ENCODE data around the gene DDX41. TPM values are rescaled to one million over a fixed set of nuclear protein-coding genes. Genes with fewer than 3 reads are reported as not detected.

DDX41 gene
- total RNA-seq, 1 experiment from 2014 or later: 133 TPM

DNA sequence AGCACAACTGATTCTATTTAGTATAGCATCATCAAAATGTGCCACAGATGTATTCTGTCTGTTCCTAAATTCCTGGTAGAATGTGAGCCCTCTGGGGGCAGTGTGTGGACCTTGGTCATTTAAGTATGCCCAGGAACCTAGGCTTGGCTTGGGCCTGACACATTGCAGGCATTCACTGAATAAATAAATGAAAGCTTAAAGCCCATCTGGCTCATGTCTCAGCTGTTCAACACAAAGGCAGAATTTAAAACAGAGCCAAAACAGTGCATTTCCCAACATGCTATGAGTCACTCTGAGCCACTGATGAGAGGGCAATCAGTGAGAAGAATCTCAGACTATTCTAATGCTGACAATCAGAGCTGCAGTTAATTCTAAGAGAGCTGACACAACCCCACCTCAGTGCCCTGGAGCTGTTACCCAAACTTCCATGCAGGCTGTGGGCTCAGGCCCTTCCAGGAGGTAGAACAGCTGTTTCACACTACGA lies 29.5 kb upstream of the DDX41 start:
- Histone ChIP-seq H4K91ac (ENCODE audit: insufficient read length, low read depth, low read length) (no peak overlapping the region), H2BK5ac (ENCODE audit: insufficient read length, low read length) (no peak overlapping the region), H3K4me2 (ENCODE audit: insufficient read depth, insufficient read length, low read length) (no peak overlapping the region), H4K20me1 (ENCODE audit: control insufficient read depth, insufficient read depth, insufficient read length) (no peaks in the 10 kb centered on the region), H3K27ac (ENCODE audit: insufficient read length, low read depth, low read length) (no peak overlapping the region), H2BK120ac (ENCODE audit: low read depth, low read length, poor library complexity, severe bottlenecking) (no peak overlapping the region), H3K56ac (ENCODE audit: insufficient read length, low read depth, low read length) (no peak overlapping the region), H2AK5ac (ENCODE audit: insufficient read length, low read length) (no peak overlapping the region), H3K4me1 (ENCODE audit: insufficient read depth, low read length) (no peaks in the 10 kb centered on the region), H3K14ac (ENCODE audit: insufficient read depth, low read length) (no peak overlapping the region), H3K27me3 (ENCODE audit: insufficient read depth, low read length) (no peaks in the 10 kb centered on the region), H3K18ac (ENCODE audit: insufficient read length, low read depth, low read length) (no peak overlapping the region), H3K79me2 (ENCODE audit: insufficient read depth, low read length) (peaks cover 4% of the 10 kb centered on the region; the same call in 1 of the 2 replicates), H2BK20ac (ENCODE audit: low read depth, low read length, poor library complexity, severe bottlenecking) (no peak overlapping the region), H4K5ac (ENCODE audit: insufficient read length, low read depth, low read length) (no peak overlapping the region), H3K9me3 (ENCODE audit: control insufficient read depth, low read depth, low read length) (no peaks in the 10 kb centered on the region), H4K8ac (replicated peaks; ENCODE audit: insufficient read length, low read depth, low read length) (no peak overlapping the region), H2BK12ac (ENCODE audit: insufficient read length, low read depth, low read length) (no peak overlapping the region), H3K23me2 (ENCODE audit: insufficient read length, low read depth, low read length, poor library complexity, severe bottlenecking) (no peaks in the 10 kb centered on the region), H3K23ac (ENCODE audit: insufficient read length, low read depth, low read length) (no peak overlapping the region), H2AFZ (ENCODE audit: low read length) (no peak overlapping the region), H3K9ac (ENCODE audit: extremely low read depth, insufficient read length, low read length) (no peak overlapping the region), H3T11ph (ENCODE audit: low read length) (no peak overlapping the region), H2BK15ac (ENCODE audit: low read depth, low read length) (no peak overlapping the region), H3K79me1 (ENCODE audit: insufficient read depth, low read depth, low read length, poor library complexity, severe bottlenecking) (peaks cover 3% of the 10 kb centered on the region), H3K4ac (ENCODE audit: low read depth, low read length) (no peak overlapping the region)
- no peaks in the 10 kb centered on the region for H3K9me3 Mint-ChIP-seq
- peaks cover 8 to 28% (median 23%) of the 10 kb centered on the region in 3 experiments; a peak in 5 of 7 replicates for H3K36me3 Mint-ChIP-seq (ENCODE audit: insufficient read depth in 1 of 3, low read depth in 3 of 3)
- no peak for TF ChIP-seq CTCF (conservative IDR thresholded peaks at IDR 0.05)
- no peaks in the 10 kb centered on the region for H3K27me3 Mint-ChIP-seq (ENCODE audit: low read depth)
- H3K4me1 Mint-ChIP-seq: peaks cover 3 to 7% of the 10 kb centered on the region in 2 experiments; a peak in 3 of 4 replicates
- no peak overlapping the region for H3K4me3 Mint-ChIP-seq
- H3K27ac Mint-ChIP-seq: peak overlapping the region in 2 of 3 experiments; percentile 25 to 94; a peak in 2 of 7 replicates
- no CpG with 5 or more reads among the region's 1 CpG for WGBS (ENCODE audit: extremely low coverage, insufficient read length, low lambda C conversion rate)
- DNase-seq: no peak

Measured in H9 (cell line).